ENCODE data around the gene C10orf90.
"Not testable (repeated sequence)": the region's sequence is repeated elsewhere in the genome, so short reads cannot be mapped to it uniquely, and the experiment has no call there.

C10orf90 gene

DNA sequence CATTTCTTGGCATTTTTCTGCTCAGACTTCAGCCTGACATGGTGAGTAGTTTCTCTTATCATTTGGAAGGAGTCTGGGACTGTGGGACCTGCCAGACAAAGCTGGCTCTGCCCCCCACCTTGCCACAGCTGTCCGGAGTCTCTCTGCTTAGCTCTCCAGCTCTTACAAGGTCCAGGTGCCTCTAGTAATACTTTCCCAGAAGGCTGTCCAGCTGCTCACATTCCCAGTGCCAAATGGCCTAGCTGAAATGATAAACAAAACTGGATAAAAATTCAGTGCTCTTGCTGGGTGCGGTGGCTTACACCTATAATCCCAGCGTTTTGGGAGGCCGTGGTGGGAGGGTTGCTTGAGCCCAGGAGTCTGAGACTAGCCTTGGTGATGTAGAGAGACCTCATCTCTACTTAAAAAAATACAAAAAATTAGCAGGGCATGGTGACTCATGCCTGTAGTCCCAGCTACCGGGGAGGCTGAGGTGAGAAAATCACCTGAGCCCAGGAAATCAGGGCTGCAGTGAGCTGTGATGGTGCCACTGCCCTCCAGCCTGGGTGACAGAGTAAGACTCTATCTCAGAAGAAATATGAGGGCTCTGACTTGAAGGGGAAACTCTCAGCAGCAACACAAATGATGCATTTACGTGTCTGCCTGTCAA, 86.8 kb downstream of the C10orf90 start:
- no peak for DNase-seq

DNA sequence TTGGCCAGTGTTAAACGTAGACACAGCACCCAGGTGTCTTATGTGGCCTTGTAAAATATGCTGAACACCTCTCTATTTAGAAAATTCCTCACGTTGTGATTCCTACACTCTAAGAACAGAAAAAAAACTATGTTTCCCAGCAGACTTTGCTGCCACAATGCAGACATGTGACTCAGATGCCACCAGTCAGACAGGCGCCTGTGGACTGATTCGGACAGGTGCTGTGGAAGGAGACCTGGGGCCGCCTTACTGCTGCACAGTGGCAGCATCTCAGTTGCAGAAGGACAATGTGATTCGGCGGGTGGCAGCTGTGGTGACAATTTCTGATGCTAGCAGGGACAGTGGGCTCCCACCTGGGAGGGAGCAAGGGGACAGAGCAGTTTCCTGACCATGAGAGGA, 88.8 kb downstream of the C10orf90 start:
- DNase-seq: no peak

DNA sequence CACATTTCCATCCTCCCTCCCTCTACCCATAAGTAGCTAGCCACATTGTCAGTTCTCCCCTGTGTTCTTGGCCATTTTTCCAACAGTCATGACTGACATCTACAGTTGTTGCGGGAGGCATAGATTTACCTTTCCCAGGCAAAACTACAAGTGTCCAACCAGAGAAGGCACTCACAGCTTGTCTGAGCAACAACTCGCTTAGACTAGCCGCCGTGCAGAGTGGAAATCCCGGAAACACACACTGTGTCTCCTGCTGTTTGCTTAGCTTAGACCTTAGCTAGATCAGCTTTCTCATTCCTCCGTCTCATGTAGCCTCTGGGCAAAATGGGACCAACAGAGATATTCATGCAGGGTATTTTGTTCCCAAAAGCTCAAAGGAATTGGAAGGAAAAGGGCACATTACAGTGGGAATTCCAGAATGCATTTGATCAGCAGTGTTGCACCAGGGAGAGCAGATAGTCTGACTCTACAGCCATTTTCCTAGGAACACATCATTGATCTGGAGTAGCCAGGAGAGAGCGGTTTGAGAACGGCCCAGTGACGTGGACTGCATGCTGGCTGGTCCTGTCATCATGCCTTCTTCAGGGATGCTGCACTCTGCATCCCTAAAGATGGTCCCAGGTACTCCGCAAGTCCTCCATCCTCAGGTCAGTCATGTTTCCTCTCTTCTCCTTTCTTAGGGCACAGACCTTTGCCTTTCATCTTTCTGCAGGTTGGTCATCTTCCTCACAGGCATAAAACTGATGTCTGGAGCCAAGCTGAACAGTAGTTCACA, 89.4 kb downstream of the C10orf90 start:
- no peak for DNase-seq

DNA sequence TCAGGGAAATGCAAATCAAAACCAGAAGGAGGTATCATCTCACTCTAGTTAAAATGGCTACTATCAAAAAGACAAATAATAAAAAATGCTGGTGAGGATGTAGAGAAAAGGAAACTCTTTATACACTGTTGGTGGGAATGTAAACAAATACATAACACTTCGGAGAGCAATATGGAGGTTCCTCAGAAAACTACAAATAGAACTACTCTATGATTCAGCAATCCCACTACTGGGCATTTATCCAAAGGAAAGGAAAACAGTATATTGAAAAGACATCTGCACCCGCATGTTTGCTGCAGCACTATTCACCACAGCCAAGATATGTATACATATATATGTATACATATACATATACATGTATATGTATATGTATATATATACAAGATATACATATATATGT, 94.2 kb downstream of the C10orf90 start:
- DNase-seq: no peak

DNA sequence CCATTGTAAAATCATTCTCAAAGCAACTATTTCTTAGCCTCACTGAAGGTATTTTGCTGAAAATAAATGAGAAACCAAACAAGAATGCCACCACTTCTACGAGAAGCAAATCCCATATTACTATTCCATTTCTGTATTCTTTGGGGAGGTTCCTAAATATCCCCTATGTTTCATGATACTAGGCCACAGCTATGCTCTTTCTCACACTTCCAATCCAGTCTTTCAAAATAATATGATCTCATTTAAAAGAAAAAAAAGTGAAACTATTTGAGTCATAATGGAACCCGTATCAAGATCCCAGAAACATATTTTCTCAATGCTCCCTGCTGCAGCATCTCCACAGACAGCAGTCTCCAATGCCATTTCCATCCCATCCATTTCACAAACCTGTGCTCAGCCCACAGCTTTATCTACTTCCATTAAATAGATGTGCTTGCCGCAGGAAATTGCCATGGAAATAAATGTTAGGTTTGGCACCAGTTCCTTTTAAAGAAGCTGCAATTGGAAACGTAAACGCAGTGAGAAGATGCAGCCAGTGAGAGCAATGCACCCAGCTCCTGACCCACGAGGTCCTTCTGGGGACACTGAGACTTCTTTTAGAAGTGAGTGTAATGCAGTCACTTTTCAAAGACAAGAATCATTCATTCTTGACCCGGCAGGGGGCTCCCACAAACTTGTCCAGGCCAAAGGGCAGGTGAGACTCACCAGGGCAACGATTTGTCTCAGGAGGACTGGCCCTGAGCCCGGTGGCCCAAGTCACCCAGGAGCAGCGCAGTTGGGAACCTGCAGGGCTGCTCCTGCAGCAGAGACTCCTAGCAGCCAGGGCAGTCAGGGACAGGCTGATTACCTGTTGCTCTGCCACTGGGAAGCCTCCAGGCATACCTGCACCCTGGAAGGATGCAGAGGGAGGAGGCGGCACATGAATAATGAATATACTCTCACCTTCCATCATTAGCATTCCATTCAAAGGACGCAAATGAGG, 99.6 kb downstream of the C10orf90 start:
- DNase-seq: no peak

DNA sequence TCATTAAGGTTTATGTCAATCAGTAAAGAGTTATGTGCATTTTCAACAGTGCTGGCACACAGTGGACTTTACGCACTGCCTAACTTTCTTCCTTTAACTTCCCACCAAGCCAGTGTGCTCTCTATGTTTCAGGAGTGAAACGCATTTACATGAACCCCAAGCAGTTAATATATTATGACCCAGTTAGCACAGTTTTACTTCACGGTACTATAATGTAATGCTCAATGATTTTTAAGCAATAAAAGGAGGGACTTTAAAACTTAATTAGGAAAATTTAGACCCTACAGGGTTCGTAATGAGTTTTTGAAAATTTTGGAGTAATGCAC, 100.3 kb downstream of the C10orf90 start:
- no peak for DNase-seq

DNA sequence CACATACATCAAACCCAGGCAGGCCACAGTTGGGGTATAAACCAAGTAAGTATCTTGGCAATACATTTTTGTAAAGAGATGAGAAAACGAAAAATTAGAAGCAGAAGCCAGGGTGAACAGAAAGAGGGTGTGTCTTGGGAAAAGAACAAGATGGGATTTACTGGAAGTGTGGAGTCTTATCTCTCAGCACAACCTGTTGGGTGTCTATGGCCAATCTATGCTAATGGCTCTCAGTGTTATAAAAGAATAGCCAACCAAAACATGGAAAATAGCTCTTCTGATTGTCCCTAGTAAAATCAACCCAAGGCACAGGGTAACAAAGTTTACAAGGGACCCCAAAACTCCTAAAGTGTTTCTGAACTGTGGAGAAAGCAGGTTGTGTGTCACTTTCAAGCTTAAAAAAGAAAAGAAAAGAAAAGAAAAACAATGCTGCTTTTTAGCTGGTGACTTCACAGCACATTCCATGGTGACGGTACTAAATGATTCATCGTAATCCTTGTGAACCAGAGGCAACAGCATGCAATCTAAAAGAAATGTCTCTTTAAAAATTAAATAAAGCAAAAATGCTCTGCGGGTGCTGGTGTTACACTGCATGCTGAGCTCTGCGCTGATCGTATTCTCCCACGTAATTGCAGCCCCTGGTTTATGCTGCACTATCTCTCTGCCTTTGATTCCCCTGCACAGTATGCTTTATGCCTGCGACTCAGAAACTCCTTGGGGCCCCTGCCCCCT, 100.8 kb downstream of the C10orf90 start:
- no peak for DNase-seq

DNA sequence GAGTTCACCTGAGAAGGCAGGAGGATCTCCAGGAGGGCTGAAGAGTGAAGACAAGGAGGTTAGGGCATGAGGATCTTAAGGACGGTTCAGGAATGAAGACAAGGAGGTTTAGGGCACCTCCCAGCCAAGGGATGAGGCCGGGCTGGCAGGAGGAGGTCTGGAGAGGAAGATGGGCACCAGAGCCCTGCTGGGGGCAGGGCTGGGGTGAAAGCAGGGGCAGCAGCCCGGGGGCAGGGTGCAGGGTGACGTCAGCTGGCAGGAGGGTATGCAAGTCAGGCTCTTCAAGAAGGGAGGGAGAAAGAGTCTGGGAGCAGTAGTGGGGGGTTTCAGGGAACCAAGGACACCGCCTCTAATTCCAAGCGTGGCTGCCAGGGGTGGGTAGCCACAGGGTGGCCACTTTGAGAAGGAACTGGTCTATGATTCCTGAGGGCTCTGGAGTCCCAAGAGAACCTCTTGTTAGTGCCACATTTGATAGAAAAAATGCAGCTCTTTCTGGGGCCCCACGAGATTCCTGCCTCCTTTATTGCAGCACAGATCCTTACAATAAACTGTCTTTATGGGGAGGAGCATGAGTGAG, 101.6 kb downstream of the C10orf90 start:
- no peak for DNase-seq

DNA sequence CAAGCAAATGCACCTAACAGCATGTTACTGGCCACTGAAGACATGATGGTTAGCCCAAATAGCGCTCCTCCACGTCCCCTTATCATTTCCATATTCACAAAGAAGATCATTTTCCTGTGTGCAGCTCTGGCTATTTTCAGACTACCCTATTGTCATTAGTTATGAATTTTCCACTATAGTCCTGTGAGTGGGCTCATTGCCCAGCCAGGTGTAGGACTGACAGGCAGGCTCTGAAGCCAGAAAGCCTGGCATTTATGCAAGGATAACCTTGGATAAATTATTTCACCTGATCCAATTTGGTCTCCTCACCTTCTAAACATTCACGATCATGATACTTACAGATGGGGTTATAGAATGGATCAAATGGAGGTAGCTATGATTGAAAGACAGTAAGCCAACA, 104.6 kb downstream of the C10orf90 start:
- DNase-seq: no peak

DNA sequence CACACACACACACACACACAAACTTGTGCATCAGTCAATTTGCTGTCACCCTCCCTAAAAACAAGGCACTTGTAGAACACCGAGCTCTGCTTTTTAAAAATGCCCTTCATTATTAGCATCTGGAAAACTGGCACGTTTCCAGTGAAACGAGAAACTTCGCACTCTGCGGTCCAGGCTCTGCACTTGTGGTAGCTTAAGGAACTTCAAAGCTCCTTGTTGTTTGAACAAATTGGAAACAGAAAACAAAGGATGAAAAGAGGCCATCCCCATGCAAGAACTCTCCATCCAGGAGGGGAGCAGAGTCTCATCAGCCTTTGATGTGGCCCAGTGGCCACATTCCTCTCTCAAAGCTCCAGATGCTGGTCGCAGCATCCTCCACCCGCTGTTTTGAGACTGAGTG, 105.1 kb downstream of the C10orf90 start:
- no peak for DNase-seq

DNA sequence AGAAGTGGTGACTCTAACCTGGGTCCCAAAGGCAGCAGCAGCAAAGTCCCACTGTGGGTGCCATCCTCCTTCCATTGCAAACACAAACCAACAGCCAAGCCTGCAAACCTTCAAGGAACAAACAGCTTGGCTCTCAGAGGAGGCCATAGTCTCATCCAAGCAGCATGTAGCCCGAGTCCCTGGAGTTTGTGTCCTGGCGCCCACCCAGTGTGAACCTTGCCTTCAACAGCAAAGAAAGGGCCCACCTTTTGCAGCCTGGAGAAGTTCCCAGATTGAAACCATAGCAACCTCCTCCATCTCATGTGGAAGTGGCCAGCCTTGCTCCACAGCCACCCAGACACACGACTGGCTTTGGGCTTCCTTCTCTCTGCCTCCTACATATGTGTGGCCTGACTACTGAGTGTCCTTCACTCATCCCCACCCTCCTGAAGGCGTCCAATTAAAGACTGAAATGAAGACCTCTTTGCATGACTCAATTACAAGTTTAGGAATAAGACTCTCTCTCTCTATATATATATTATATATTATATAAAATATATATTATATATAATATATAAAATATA, 106.1 kb downstream of the C10orf90 start:
- DNase-seq: no peak

DNA sequence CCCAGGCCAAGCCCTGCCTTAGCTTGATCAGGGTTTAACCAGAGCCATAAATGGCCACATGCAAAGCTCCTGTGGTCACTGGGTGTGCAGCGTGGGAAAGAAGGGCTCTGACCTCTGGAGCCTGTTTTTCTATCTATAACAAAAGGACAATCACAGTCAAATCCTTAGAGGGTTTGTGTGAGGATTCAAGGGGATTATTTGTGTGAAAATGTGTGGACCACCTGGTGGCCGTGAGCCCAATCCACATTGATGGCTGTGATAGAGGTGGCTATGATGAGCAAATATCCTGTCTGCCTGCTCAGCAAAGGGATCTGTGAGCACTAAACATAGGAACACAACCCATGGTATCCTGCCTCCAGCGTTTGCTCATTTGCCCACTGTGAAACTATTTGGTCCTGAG, 107.1 kb downstream of the C10orf90 start:
- no peak for DNase-seq

DNA sequence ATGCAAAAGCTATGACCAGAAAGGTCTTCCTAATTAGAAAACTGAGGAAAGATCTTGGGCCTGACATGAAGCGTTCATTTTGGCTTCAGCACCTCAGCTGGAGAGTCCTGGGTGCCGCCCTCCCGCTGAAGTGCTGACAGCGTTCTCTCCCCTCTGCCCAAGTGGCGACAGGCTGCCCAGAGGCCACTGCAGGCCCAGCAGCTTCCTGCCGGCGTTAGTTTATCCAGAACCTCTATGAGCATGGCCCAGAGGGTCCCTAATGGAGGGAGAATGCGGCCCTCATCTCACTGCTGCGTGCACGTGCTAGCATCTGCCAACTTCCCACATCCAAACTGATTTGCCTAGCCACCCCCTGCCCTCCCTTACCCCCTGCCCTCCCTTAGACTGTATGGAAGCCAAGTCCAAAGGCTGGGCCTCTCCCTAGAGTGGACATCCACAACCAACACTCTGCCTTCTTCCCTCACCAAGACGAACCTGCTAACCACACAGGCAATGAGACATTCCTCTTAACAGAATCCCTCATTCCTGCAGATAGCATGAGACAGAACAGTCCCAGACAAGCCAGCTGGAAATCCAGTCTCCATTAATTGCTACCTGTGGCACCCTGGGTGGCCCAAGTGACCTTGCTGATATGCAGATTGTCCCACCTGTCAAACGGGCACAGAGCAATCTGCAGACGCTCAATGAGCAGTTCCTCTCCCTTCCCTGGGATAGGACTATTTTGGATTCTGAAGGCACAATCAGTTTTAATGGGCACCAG, 108.4 kb downstream of the C10orf90 start:
- DNase-seq: no peak

DNA sequence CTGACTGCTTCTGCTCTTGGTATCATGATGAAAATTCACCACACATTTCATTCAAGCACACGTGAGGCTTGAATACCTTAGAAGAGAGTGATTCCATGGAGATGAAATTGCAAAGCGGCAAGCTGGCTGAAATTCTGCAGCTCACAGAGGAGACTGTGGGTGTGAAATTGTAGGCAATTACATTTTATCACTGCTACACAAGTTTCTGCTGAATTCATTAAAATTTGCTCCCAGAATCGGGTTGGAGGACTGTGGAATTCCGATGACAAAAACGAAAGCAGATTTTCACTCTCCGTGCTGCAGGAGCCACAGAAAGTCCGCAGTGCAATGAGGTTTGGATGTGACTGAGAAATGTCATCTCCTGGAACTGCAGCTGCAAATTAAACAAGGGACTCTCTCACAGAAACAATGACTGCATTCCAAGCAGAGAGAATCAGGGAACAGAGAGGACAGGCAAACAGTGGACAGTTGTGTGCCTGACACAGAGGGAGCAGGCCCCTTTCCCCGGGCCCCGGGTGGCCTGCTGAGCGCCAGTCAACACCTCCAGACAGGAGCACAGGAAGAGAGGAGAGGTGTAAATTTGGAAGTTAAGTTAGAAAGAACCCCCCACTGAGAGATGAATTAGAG, 109.1 kb downstream of the C10orf90 start:
- DNase-seq: no peak

DNA sequence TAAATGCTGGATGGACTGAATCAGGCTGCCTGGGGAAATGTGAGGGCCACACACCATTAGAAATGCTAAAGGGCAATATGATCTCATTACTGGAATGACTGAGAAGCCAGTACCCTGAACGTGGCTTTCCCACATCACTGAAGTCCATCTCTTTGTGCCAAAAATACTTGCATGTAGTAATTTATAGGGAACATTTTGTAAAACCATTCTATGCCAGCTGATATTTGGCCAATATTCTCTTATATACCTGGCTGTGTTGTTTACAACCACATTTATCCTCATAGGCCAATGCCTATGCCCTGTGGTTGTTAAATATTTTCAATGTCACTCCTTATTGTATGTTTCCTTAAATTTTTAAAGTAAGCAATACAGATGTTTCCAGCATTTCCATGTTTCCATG, 111.6 kb downstream of the C10orf90 start:
- DNase-seq: no peak

DNA sequence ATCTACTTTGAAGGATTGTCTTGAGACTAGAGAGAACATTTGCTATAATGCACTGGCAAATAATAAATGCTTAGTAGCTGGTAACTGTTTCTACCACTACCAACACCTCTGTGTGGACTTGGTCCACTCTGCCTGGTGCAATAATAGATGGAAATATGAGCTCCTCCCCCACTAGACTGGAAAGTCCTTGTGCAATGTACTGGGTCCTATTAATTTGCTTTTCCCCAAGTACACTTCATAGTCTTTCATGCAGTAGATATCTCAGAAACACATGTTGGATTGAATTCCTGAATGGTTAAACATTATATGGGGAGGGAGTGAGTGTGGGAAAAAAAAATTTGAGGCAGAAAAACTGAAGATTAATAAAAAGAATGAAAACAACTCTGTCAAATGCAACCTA, 119.3 kb downstream of the C10orf90 start:
- DNase-seq: no peak

DNA sequence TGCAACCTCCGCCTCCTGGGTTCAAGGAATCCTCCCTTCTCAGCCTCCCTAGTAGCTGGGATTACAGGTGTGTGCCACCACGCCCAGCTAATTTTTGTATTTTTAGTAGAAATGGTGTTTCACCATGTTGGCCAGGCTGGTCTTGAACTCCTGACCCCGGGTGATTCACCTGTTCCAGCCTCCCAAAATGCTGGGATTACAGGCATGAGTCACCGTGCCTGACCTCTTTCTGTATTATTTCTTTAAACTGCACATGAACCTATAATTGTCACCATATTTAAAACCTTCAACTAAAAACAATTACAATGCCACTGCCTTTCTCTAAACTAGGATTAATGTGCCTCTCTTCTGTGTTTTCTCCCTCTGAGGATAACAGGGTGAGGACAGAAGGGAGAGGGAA, 119.9 kb downstream of the C10orf90 start:
- DNase-seq: not testable (repeated sequence)

DNA sequence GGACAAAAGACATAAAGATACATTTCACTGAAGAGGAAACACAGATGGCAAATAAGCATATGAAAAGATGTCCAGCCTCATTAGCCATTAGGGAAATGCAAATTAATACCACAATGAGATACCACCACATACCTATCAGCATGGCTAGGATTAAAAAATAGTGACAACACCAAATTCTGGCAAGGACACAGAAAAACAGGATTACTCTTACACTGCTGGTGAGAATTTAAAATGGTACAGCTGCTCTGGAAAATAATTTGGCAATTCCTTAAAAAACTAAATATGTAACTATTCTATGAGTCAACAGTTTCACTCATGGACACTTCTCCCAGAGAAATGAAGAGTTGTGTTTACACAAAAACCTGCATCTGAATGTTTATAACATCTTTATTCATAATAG, 121.1 kb downstream of the C10orf90 start:
- no peak for DNase-seq

DNA sequence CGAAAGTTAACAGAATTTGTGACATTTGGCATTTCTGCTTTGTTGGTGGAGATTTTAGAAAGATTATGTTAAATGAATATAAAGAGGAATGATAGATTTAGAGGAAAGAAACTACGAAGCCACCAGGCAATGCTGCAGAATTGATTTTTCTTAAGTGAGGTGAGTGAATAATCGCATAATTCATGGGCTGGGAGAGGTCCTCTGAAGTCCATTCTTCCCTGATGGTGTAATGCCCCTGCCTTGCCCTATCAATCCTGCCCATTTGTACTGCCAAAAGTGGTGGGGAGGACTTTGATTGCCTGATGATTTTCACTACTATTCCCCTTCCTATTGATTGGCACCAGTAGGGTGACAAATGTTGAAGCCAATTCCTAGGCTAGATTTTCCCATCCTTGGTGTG, 125.9 kb downstream of the C10orf90 start:
- no peak for DNase-seq

DNA sequence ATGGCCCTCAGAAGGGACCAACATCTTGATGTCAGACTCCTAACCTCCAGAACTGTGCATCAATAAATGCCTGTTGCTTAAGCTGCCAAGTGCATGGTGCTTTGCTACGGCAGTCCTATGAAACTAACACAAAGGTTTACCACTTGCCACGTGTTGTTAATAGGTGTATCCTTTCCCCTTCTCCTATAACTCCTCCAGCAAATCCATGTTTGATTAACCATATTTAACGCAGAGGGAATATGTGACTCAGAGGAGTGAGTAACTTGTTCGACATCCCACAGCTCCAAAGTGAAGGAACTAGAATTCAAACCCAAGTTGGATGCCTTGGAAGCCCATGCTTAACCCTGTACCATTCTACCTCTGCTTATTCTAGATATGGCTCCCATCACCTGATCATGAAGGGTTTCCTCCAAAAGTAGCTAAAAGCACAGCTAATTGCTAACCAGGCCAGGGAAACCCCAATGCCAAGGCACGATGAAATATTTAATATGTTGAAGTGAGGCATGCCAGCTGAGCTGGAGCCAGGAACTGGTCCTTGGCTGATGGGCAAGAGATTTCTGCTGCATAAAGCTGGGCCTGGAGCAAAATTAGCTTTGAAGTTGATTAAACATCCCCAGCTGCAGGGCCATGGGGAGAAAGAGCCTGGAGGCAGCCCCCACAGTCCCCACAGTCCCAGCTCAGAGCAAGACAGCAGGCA, 131.9 kb downstream of the C10orf90 start:
- no peak for DNase-seq

All from NCI-H2029 treated with DMSO at 0.1 percent for 48 hours (cell line).